Muscle of back (tissue), 13 donors: ENCODE measurements around the gene AGR2. TPM values are rescaled to one million over a fixed set of nuclear protein-coding genes. Genes with fewer than 3 reads are reported as not detected.
"Not testable (repeated sequence)": the region's sequence is repeated elsewhere in the genome, so short reads cannot be mapped to it uniquely, and the experiment has no call there.

ENCODE experiments used
- DNase-seq, 3 donors: peaks; one replicate each; pipeline versions ENCODE4 v3.0.0 to v3.0.0-alpha.2; 2013
- long read RNA-seq, 9 donors: transcript quantifications; one replicate each; lab custom pipeline, GENCODE V29; 2026
- polyA plus RNA-seq, 10 donors: library from polyadenylated mRNA; unstranded; fragments of 120-200 nt; gene quantifications; one replicate each; pipeline ENCODE4 v1.2.1, GENCODE V29; 2013; ENCODE audit not compliant: insufficient read length in 10 of 10

Gene AGR2
- 10 to 100 TPM in 5 of 10 donors, 1 to 10 TPM in 5; 4.0 to 34.0 (median 9.4) TPM for polyA plus RNA-seq
- long read RNA-seq, donor 1, partial matches to known transcripts = 0 of 2 reads
- long read RNA-seq, donor 1, other reads (novel, unspliced or antisense) = 0 of 2 reads
- long read RNA-seq, donor 2, partial matches to known transcripts = 0 of 1 reads
- long read RNA-seq, donor 2, other reads (novel, unspliced or antisense) = 0 of 1 reads
- long read RNA-seq, donor 3 = 0 reads
- long read RNA-seq, donor 4, partial matches to known transcripts = 0 of 4 reads
- long read RNA-seq, donor 4, other reads (novel, unspliced or antisense) = 0 of 4 reads
- long read RNA-seq, donor 5, partial matches to known transcripts = 0 of 2 reads
- long read RNA-seq, donor 5, other reads (novel, unspliced or antisense) = 0 of 2 reads
- long read RNA-seq, donor 6, transcript AGR2-203 (8 exons, 1,778 nt) = major isoform, 5 of 5 reads
- long read RNA-seq, donor 6, partial matches to known transcripts = 0 of 5 reads
- long read RNA-seq, donor 6, other reads (novel, unspliced or antisense) = 0 of 5 reads
- long read RNA-seq, donor 7, partial matches to known transcripts = 0 of 4 reads
- long read RNA-seq, donor 7, other reads (novel, unspliced or antisense) = 0 of 4 reads
- long read RNA-seq, donor 8, transcript AGR2-203 (8 exons, 1,778 nt) = major isoform, 6 of 6 reads
- long read RNA-seq, donor 8, partial matches to known transcripts = 0 of 6 reads
- long read RNA-seq, donor 8, other reads (novel, unspliced or antisense) = 0 of 6 reads
- long read RNA-seq, donor 9 = 0 reads

GRCh38 chr7:16804674-16805439, at the start of gene AGR2:
Gene AGR2, minus strand, starts transcription at chr7:16804999. Its CDS starts 3,203 bp downstream, at chr7:16801796.
- no peak for DNase-seq

- not testable (repeated sequence) for DNase-seq
Observed at GRCh38 chr7:16853189-16853588, 48.4 kb upstream of the AGR2 start.

GRCh38 chr7:16851829-16852228, 47.0 kb upstream of the AGR2 start:
- DNase-seq = no peak

GRCh38 chr7:16850614-16851466, 46.0 kb upstream of the AGR2 start:
- DNase-seq = no peak

- DNase-seq = no peak
Observed at GRCh38 chr7:16849296-16850148, 44.7 kb upstream of the AGR2 start.

- DNase-seq = no peak
Observed at GRCh38 chr7:16847381-16847860, 42.6 kb upstream of the AGR2 start.

- DNase-seq = no peak
Observed at GRCh38 chr7:16846601-16847165, 41.9 kb upstream of the AGR2 start.

- DNase-seq = no peak
Observed at GRCh38 chr7:16845746-16846145, 40.9 kb upstream of the AGR2 start.

- DNase-seq = peak in 1 of 3 donors; percentile 30
Observed at GRCh38 chr7:16841681-16842080, 36.9 kb upstream of the AGR2 start.

GRCh38 chr7:16840094-16840493, 35.3 kb upstream of the AGR2 start:
- no peak for DNase-seq

GRCh38 chr7:16839646-16840045, 34.8 kb upstream of the AGR2 start:
- no peak for DNase-seq

- DNase-seq = no peak
Observed at GRCh38 chr7:16838891-16839290, 34.1 kb upstream of the AGR2 start.

GRCh38 chr7:16838386-16838785, 33.6 kb upstream of the AGR2 start:
- no peak for DNase-seq

GRCh38 chr7:16836481-16836880, 31.7 kb upstream of the AGR2 start:
- DNase-seq = no peak

GRCh38 chr7:16833373-16833772, 28.6 kb upstream of the AGR2 start:
- no peak for DNase-seq

- no peak for DNase-seq
Observed at GRCh38 chr7:16826060-16826459, 21.3 kb upstream of the AGR2 start.

GRCh38 chr7:16822029-16822428, 17.2 kb upstream of the AGR2 start:
- DNase-seq = no peak

GRCh38 chr7:16818732-16819131, 13.9 kb upstream of the AGR2 start:
- DNase-seq = no peak

- DNase-seq = no peak
Observed at GRCh38 chr7:16817536-16817935, 12.7 kb upstream of the AGR2 start.

- DNase-seq = no peak
Observed at GRCh38 chr7:16816824-16817223, 12.0 kb upstream of the AGR2 start.
